Measurements from ENCODE around the gene STK39.

STK39 gene

GRCh38 chr2:167941604-167942003, 305.8 kb downstream of the STK39 start:
- H3K9me3 ChIP-seq (ENCODE audit: control insufficient read depth in 2 of 2, low read length in 2 of 2): no peaks in the 10 kb centered on the region
- H3K27ac ChIP-seq (ENCODE audit: low read length): no peak overlapping the region
- no peaks in the 10 kb centered on the region for H3K36me3 ChIP-seq (ENCODE audit: control insufficient read depth in 2 of 2, insufficient read depth in 2 of 2, low read length in 2 of 2)
- H3K4me1 ChIP-seq (ENCODE audit: control insufficient read depth, insufficient read depth, low read length): no peaks in the 10 kb centered on the region
- no peaks in the 10 kb centered on the region for H3K27me3 ChIP-seq (ENCODE audit: control insufficient read depth in 1 of 2, insufficient read depth in 2 of 2, low read length in 2 of 2)
- no peak overlapping the region for H3K9ac ChIP-seq (ENCODE audit: low read length in 2 of 2)
- no peak overlapping the region for H3K4me3 ChIP-seq (ENCODE audit: low read length in 2 of 2)

- Histone ChIP-seq H3K4me3 (ENCODE audit: low read length in 2 of 2) (no peak overlapping the region), H3K4me1 (ENCODE audit: control insufficient read depth, insufficient read depth, low read length) (no peaks in the 10 kb centered on the region), H3K9ac (ENCODE audit: low read length in 2 of 2) (no peak overlapping the region), H3K27ac (ENCODE audit: low read length) (no peak overlapping the region), H3K9me3 (ENCODE audit: control insufficient read depth in 2 of 2, low read length in 2 of 2) (no peaks in the 10 kb centered on the region), H3K27me3 (ENCODE audit: control insufficient read depth in 1 of 2, insufficient read depth in 2 of 2, low read length in 2 of 2) (no peaks in the 10 kb centered on the region), H3K36me3 (ENCODE audit: control insufficient read depth in 2 of 2, insufficient read depth in 2 of 2, low read length in 2 of 2) (no peaks in the 10 kb centered on the region)
These were observed 306.5 kb downstream of the STK39 start for GRCh38 chr2:167940734-167941507.

- no peaks in the 10 kb centered on the region for H3K27me3 ChIP-seq (ENCODE audit: control insufficient read depth in 1 of 2, insufficient read depth in 2 of 2, low read length in 2 of 2)
These were observed 307.1 kb downstream of the STK39 start for GRCh38 chr2:167940346-167940725.

GRCh38 chr2:167939514-167940345, 307.7 kb downstream of the STK39 start:
- Histone ChIP-seq H3K27me3 (ENCODE audit: control insufficient read depth in 1 of 2, insufficient read depth in 2 of 2, low read length in 2 of 2) (no peaks in the 10 kb centered on the region), H3K9me3 (ENCODE audit: control insufficient read depth in 2 of 2, low read length in 2 of 2) (peaks cover 0 to 3% of the 10 kb centered on the region in 2 donors), H3K9ac (ENCODE audit: low read length in 2 of 2) (no peak overlapping the region), H3K36me3 (ENCODE audit: control insufficient read depth in 2 of 2, insufficient read depth in 2 of 2, low read length in 2 of 2) (no peaks in the 10 kb centered on the region), H3K4me1 (ENCODE audit: control insufficient read depth, insufficient read depth, low read length) (no peaks in the 10 kb centered on the region), H3K27ac (ENCODE audit: low read length) (no peak overlapping the region), H3K4me3 (ENCODE audit: low read length in 2 of 2) (no peak overlapping the region)

More at GRCh38 chr2:167940346-167940725, 307.1 kb downstream of the STK39 start:
- Histone ChIP-seq H3K27ac (ENCODE audit: low read length) (no peak overlapping the region), H3K9me3 (ENCODE audit: control insufficient read depth in 2 of 2, low read length in 2 of 2) (peaks cover 0 to 3% of the 10 kb centered on the region in 2 donors), H3K4me3 (ENCODE audit: low read length in 2 of 2) (no peak overlapping the region), H3K36me3 (ENCODE audit: control insufficient read depth in 2 of 2, insufficient read depth in 2 of 2, low read length in 2 of 2) (no peaks in the 10 kb centered on the region), H3K4me1 (ENCODE audit: control insufficient read depth, insufficient read depth, low read length) (no peaks in the 10 kb centered on the region), H3K9ac (ENCODE audit: low read length in 2 of 2) (no peak overlapping the region)

GRCh38 chr2:167937403-167937802, 310.0 kb downstream of the STK39 start:
- no peak overlapping the region for H3K9ac ChIP-seq (ENCODE audit: low read length in 2 of 2)
- no peaks in the 10 kb centered on the region for H3K4me1 ChIP-seq (ENCODE audit: control insufficient read depth, insufficient read depth, low read length)
- no peaks in the 10 kb centered on the region for H3K36me3 ChIP-seq (ENCODE audit: control insufficient read depth in 2 of 2, insufficient read depth in 2 of 2, low read length in 2 of 2)
- no peaks in the 10 kb centered on the region for H3K27me3 ChIP-seq (ENCODE audit: control insufficient read depth in 1 of 2, insufficient read depth in 2 of 2, low read length in 2 of 2)
- H3K27ac ChIP-seq (ENCODE audit: low read length): no peak overlapping the region
- no peak overlapping the region for H3K4me3 ChIP-seq (ENCODE audit: low read length in 2 of 2)
- peaks cover 0 to 8% of the 10 kb centered on the region in 2 donors for H3K9me3 ChIP-seq (ENCODE audit: control insufficient read depth in 2 of 2, low read length in 2 of 2)

- Histone ChIP-seq H3K4me1 (ENCODE audit: control insufficient read depth, insufficient read depth, low read length) (no peaks in the 10 kb centered on the region), H3K27me3 (ENCODE audit: control insufficient read depth in 1 of 2, insufficient read depth in 2 of 2, low read length in 2 of 2) (no peaks in the 10 kb centered on the region), H3K4me3 (ENCODE audit: low read length in 2 of 2) (no peak overlapping the region), H3K36me3 (ENCODE audit: control insufficient read depth in 2 of 2, insufficient read depth in 2 of 2, low read length in 2 of 2) (no peaks in the 10 kb centered on the region), H3K27ac (ENCODE audit: low read length) (no peak overlapping the region), H3K9ac (ENCODE audit: low read length in 2 of 2) (no peak overlapping the region), H3K9me3 (ENCODE audit: control insufficient read depth in 2 of 2, low read length in 2 of 2) (peaks cover 0 to 8% of the 10 kb centered on the region in 2 donors)
These were observed 311.6 kb downstream of the STK39 start for GRCh38 chr2:167935803-167936110.

- Histone ChIP-seq H3K9me3 (ENCODE audit: control insufficient read depth in 2 of 2, low read length in 2 of 2) (peaks cover 0 to 8% of the 10 kb centered on the region in 2 donors), H3K27ac (ENCODE audit: low read length) (no peak overlapping the region), H3K36me3 (ENCODE audit: control insufficient read depth in 2 of 2, insufficient read depth in 2 of 2, low read length in 2 of 2) (no peaks in the 10 kb centered on the region), H3K4me1 (ENCODE audit: control insufficient read depth, insufficient read depth, low read length) (no peaks in the 10 kb centered on the region), H3K9ac (ENCODE audit: low read length in 2 of 2) (no peak overlapping the region), H3K4me3 (ENCODE audit: low read length in 2 of 2) (no peak overlapping the region), H3K27me3 (ENCODE audit: control insufficient read depth in 1 of 2, insufficient read depth in 2 of 2, low read length in 2 of 2) (no peaks in the 10 kb centered on the region)
These were observed 314.1 kb downstream of the STK39 start for GRCh38 chr2:167933097-167933814.

GRCh38 chr2:167932123-167932693, 315.2 kb downstream of the STK39 start:
- no peak overlapping the region for H3K27ac ChIP-seq (ENCODE audit: low read length)
- no peaks in the 10 kb centered on the region for H3K4me1 ChIP-seq (ENCODE audit: control insufficient read depth, insufficient read depth, low read length)
- H3K27me3 ChIP-seq (ENCODE audit: control insufficient read depth in 1 of 2, insufficient read depth in 2 of 2, low read length in 2 of 2): no peaks in the 10 kb centered on the region
- no peak overlapping the region for H3K9ac ChIP-seq (ENCODE audit: low read length in 2 of 2)
- H3K36me3 ChIP-seq (ENCODE audit: control insufficient read depth in 2 of 2, insufficient read depth in 2 of 2, low read length in 2 of 2): no peaks in the 10 kb centered on the region
- H3K9me3 ChIP-seq (ENCODE audit: control insufficient read depth in 2 of 2, low read length in 2 of 2): peaks cover 0 to 8% of the 10 kb centered on the region in 2 donors
- H3K4me3 ChIP-seq (ENCODE audit: low read length in 2 of 2): no peak overlapping the region

- peaks cover 0 to 5% of the 10 kb centered on the region in 2 donors for H3K9me3 ChIP-seq (ENCODE audit: control insufficient read depth in 2 of 2, low read length in 2 of 2)
- no peaks in the 10 kb centered on the region for H3K27me3 ChIP-seq (ENCODE audit: control insufficient read depth in 1 of 2, insufficient read depth in 2 of 2, low read length in 2 of 2)
- H3K36me3 ChIP-seq (ENCODE audit: control insufficient read depth in 2 of 2, insufficient read depth in 2 of 2, low read length in 2 of 2): no peaks in the 10 kb centered on the region
- H3K27ac ChIP-seq (ENCODE audit: low read length): no peak overlapping the region
- no peaks in the 10 kb centered on the region for H3K4me1 ChIP-seq (ENCODE audit: control insufficient read depth, insufficient read depth, low read length)
- H3K9ac ChIP-seq (ENCODE audit: low read length in 2 of 2): no peak overlapping the region
- H3K4me3 ChIP-seq (ENCODE audit: low read length in 2 of 2): no peak overlapping the region
These were observed 317.9 kb downstream of the STK39 start for GRCh38 chr2:167929484-167929883.

- H3K36me3 ChIP-seq (ENCODE audit: control insufficient read depth in 2 of 2, insufficient read depth in 2 of 2, low read length in 2 of 2): no peaks in the 10 kb centered on the region
- H3K27ac ChIP-seq (ENCODE audit: low read length): no peak overlapping the region
- no peaks in the 10 kb centered on the region for H3K4me1 ChIP-seq (ENCODE audit: control insufficient read depth, insufficient read depth, low read length)
- H3K9me3 ChIP-seq (ENCODE audit: control insufficient read depth in 2 of 2, low read length in 2 of 2): peaks cover 0 to 4% of the 10 kb centered on the region in 2 donors
- H3K27me3 ChIP-seq (ENCODE audit: control insufficient read depth in 1 of 2, insufficient read depth in 2 of 2, low read length in 2 of 2): no peaks in the 10 kb centered on the region
- H3K9ac ChIP-seq (ENCODE audit: low read length in 2 of 2): no peak overlapping the region
- no peak overlapping the region for H3K4me3 ChIP-seq (ENCODE audit: low read length in 2 of 2)
These were observed 319.0 kb downstream of the STK39 start for GRCh38 chr2:167928434-167928833.
